ENCODE results near the gene ZFYVE28. TPM values are rescaled to one million over a fixed set of nuclear protein-coding genes. Genes with fewer than 3 reads are reported as not detected.

The ZFYVE28 gene
- total RNA-seq, 1 donor from 2014 or later: 5.9 TPM

GRCh38 chr4:2415881-2416563 is 2.4 kb downstream of the ZFYVE28 start:
- peaks cover 51% of the 10 kb centered on the region for H3K4me1 Mint-ChIP-seq
- H3K9me3 Mint-ChIP-seq: no peaks in the 10 kb centered on the region
- ChIA-PET POLR2A (interaction anchor here (0.5 to 1.9 kb wide), 4 partner anchors 23 to 154 kb away, joined by 3 to 7 read pairs (median 5); partner anchors contain the start of genes MXD4 and RNF4), CTCF (interaction anchor here (0.8 to 1.3 kb wide), 3 partner anchors 12 to 172 kb away, joined by 3 to 6 read pairs (median 3); no protein-coding TSS in a partner anchor)
- H3K27ac Mint-ChIP-seq: no peak overlapping the region
- ATAC-seq (ENCODE audit: low read depth) (no peak), DNase-seq (no peak)
- intact Hi-C loops (cut with micrococcal nuclease): loop anchor here (5.0 to 10.0 kb wide), 3 partner anchors 374 to 519 kb away; partner anchors contain the start of gene NELFA
- H3K27me3 Mint-ChIP-seq: peaks cover 32% of the 10 kb centered on the region
- H3K36me3 Mint-ChIP-seq (ENCODE audit: low read depth): no peaks in the 10 kb centered on the region
- no peak for TF ChIP-seq CTCF (IDR thresholded peaks at IDR 0.05)
- peak overlapping the region; percentile 57 for H3K4me3 Mint-ChIP-seq

GRCh38 chr4:2415213-2415612 is 3.2 kb downstream of the ZFYVE28 start:
- intact Hi-C loops (cut with micrococcal nuclease): loop anchor here (5.0 to 10.0 kb wide), 3 partner anchors 373 to 520 kb away; partner anchors contain the start of gene NELFA
- POLR2A ChIA-PET: interaction anchor here (0.5 to 1.9 kb wide), 4 partner anchors 22 to 153 kb away, joined by 3 to 7 read pairs (median 5); partner anchors contain the start of genes MXD4 and RNF4
- no peak for TF ChIP-seq CTCF (IDR thresholded peaks at IDR 0.05)
- H3K9me3 Mint-ChIP-seq: no peaks in the 10 kb centered on the region
- H3K4me1 Mint-ChIP-seq: peaks cover 50% of the 10 kb centered on the region
- H3K27me3 Mint-ChIP-seq: peaks cover 25% of the 10 kb centered on the region
- CTCF ChIA-PET: interaction anchor here (0.8 to 1.3 kb wide), 2 partner anchors 26 to 171 kb away, joined by 3 to 6 read pairs; no protein-coding TSS in a partner anchor
- H3K4me3 Mint-ChIP-seq: no peak overlapping the region
- DNase-seq: no peak
- ATAC-seq (ENCODE audit: low read depth): no peak
- H3K36me3 Mint-ChIP-seq (ENCODE audit: low read depth): no peaks in the 10 kb centered on the region
- no peak overlapping the region for H3K27ac Mint-ChIP-seq

GRCh38 chr4:2413821-2414610 is 4.4 kb downstream of the ZFYVE28 start:
- ATAC-seq (ENCODE audit: low read depth) (no peak), DNase-seq (no peak)
- no peaks in the 10 kb centered on the region for H3K9me3 Mint-ChIP-seq
- H3K27me3 Mint-ChIP-seq: peaks cover 13% of the 10 kb centered on the region
- H3K4me3 Mint-ChIP-seq: no peak overlapping the region
- peak overlapping the region; percentile 73 for H3K27ac Mint-ChIP-seq
- ChIA-PET CTCF (interaction anchor here (2.1 kb wide), 1 partner anchor 28 kb away, joined by 8 read pairs; no protein-coding TSS in a partner anchor), POLR2A (interaction anchor here (2.1 to 2.7 kb wide), 3 partner anchors 21 to 152 kb away, joined by 12 to 22 read pairs (median 13); partner anchors contain the start of genes MXD4 and RNF4)
- peaks cover 38% of the 10 kb centered on the region for H3K4me1 Mint-ChIP-seq
- H3K36me3 Mint-ChIP-seq (ENCODE audit: low read depth): no peaks in the 10 kb centered on the region
- no peak for TF ChIP-seq CTCF (IDR thresholded peaks at IDR 0.05)
- intact Hi-C loops (cut with micrococcal nuclease): loop anchor here (2.0 to 10.0 kb wide), 3 partner anchors 23 to 521 kb away; partner anchors contain the start of gene NELFA

GRCh38 chr4:2412885-2413716 is 5.3 kb downstream of the ZFYVE28 start:
- intact Hi-C loops (cut with micrococcal nuclease): loop anchor here (2.0 to 10.0 kb wide), 3 partner anchors 22 to 522 kb away; partner anchors contain the start of gene NELFA
- Mint-ChIP-seq H3K27ac (peak overlapping the region; percentile 73), H3K36me3 (ENCODE audit: low read depth) (no peaks in the 10 kb centered on the region), H3K27me3 (peaks cover 13% of the 10 kb centered on the region), H3K9me3 (no peaks in the 10 kb centered on the region), H3K4me1 (peaks cover 38% of the 10 kb centered on the region), H3K4me3 (peak overlapping the region; percentile 81)
- TF ChIP-seq CTCF (IDR thresholded peaks at IDR 0.05): no peak
- peak; percentile 55 for DNase-seq
- peak; percentile 70 for ATAC-seq (ENCODE audit: low read depth)
- POLR2A ChIA-PET: interaction anchor here (0.8 to 2.7 kb wide), 6 partner anchors 20 to 550 kb away, joined by 3 to 22 read pairs (median 8); partner anchors contain the start of genes GRK4, HAUS3, MXD4 and NOP14
- CTCF ChIA-PET: interaction anchor here (0.6 to 2.1 kb wide), 5 partner anchors 29 to 193 kb away, joined by 3 to 8 read pairs (median 4); partner anchors contain the start of genes HAUS3 and POLN

Data from activated B cell treated with CpG ODN at 0.5 μM for 24 hours (primary cell).